Occipital lobe (tissue), 3 donors: ENCODE measurements around the gene SKIC8. TPM values are rescaled to one million over a fixed set of nuclear protein-coding genes. Genes with fewer than 3 reads are reported as not detected.
"Not testable (repeated sequence)": the region's sequence is repeated elsewhere in the genome, so short reads cannot be mapped to it uniquely, and the experiment has no call there.

Experiments used
- DNase-seq: peaks from one replicate; lab custom pipeline; 2025; lab: John Stamatoyannopoulos, UW
- small RNA-seq: library from RNA; depleted of rRNA; stranded (forward); fragments of <200 nt; gene quantifications from one replicate; pipeline ENCODE3, GENCODE V24; 2014
- total RNA-seq: library from RNA; depleted of rRNA; stranded (reverse); fragments of >200 nt; gene quantifications from one replicate; pipeline ENCODE4 v1.2.3, GENCODE V29; 2014

Gene SKIC8
- total RNA-seq, 1 donor from 2014 or later, result 55.4 TPM

DNA sequence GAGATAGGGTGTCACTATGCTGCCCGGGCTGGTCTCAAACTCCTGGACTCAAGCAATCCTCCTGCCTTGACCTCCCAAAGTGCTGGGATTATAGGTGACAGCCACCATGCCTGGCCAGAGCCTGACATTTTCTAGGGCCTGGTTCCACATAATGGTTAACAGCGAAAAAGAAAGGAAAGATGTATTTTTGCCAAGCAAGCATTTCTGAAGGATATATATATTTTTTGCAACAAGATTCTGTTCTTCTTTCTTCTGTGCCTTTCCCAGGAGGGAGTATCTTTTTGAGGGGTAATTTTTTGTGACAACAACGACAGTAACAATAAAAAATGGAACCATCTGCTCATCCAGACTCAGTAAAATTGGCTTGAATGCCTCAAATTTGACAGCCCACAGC, 43.4 kb downstream of the SKIC8 start:
- DNase-seq, result no peak

DNA sequence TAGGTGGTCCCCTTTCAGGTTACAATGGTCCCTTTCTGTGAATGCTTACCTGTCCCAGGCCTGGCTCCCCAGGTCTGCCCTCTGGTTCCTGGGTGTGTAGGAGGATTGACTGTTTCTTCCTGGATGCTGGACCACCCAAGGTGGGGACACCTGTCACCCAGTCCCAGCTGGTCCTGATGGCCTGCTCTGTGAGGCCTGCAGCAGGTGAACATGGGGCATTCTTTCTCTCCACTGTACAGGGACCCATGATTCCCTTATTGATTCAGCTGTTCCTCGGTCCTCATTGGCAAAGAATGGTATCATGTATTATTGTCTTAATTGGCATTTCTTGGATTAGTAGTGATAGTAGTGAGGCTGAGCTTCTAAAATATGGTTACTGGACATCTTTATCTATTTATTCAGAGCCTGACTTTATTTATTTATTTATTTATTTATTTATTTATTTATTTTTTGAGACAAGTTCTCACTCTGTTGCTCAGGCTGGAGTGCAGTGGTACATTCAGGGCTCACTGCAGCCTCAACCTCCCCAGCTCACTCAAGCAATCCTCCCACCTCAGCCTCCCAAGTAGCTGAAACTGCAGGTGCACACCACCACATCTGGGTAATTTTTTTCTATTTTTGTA, 43.9 kb downstream of the SKIC8 start:
- no peak for DNase-seq

DNA sequence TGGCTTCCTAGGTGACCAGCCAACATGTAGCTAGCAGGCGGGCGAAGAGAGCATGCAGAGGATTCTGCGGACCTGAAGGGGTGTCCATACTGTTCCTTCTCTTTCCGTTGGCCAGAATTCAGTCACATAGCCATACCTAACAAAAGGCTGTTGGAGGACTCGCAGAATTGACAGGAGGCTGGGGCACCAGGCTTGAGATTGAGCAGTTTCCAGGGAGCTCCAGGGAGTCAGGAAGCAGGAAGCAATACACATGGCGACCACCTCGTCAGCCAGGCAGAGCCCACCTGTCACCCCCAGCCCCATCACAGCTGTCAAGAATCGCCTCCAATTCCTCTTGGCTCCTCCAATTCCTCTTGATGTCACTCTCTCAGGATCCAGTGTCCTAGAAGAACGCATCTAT, 48.3 kb downstream of the SKIC8 start:
- DNase-seq, result no peak

DNA sequence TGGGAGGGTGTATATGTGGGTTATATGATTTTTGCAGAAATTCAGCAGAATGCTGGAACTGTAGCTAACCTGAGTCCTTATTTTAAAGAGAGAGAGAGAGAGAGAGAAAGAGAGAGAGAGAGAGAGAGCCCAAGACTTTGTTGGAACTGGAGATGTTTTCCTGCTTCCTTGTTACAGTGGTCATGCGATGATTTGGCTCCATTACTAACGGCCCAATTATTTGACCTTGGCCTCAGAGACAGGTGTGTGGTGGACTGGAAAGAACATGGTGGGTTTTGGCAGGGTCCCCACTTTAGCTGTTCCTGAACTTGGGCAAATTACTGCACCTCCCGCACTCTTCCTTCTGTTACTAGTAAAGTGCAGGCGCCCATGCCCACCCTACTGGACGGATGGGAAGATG, 50.3 kb downstream of the SKIC8 start:
- no peak for DNase-seq

DNA sequence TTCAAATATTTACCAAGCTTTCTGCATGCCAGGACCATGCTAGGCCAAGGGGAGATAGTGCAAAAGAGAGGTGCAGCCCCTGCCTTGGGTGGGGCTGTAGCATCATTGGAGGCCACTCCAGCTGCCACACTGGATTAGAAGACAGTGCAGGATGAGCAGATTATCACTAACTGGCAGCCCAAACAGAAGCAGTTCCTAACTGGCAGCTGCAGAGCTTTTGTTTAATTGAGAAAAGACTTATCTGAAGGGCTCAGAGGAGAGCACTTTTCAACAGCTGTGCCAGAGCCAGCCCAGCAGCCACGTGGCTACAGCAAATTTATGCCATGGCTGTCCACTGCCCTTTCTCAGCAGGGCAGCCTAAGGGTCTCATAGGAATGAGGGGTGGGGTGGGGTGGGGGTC, 51.5 kb downstream of the SKIC8 start:
- DNase-seq, result no peak

DNA sequence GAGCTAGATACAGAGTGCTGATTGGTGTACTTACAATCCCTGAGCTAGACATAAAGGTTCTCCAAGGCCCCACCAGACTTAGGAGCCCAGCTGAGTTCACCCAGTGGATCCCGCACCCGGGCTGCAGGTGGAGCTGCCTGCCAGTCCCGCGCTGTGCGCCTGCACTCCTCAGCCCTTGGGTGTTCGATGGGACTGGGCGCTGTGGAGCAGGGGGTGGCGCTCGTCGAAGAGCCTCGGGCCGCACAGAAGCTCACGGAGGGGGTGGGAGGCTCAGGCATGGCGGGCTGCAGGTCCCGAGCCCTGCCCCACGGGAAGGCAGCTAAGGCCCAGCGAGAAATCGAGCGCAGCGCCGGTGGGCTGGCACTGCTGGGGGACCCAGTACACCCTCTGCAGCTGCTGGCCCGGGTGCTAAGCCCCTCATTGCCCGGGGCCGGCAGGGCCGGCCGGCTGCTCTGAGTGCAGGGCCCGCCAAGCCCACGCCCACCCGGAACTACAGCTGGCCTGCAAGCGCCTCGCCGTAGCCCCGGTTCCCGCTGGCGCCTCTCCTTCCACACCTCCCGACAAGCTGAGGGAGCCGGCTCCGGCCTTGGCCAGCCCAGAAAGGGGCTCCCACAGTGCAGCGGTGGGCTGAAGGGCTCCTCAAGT, 53.3 kb downstream of the SKIC8 start:
- DNase-seq, result not testable (repeated sequence)

DNA sequence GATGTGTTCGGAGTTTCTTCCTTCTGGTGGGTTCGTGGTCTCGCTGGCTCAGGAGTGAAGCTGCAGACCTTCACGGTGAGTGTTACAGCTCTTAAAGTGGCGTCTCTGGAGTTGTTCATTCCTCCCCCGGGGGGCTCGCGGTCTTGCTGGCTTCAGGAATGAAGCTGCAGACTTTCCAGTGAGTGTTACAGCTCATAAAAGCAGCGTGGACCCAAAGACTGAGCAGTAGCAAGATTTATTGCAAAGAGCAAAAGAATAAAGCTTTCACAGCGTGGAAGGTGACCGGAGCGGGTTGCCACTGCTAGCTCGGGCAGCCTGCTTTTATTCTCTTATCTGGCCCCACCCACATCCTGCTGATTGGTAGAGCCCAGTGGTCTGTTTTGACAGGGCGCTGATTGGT, 54.0 kb downstream of the SKIC8 start:
- DNase-seq, result not testable (repeated sequence)

DNA sequence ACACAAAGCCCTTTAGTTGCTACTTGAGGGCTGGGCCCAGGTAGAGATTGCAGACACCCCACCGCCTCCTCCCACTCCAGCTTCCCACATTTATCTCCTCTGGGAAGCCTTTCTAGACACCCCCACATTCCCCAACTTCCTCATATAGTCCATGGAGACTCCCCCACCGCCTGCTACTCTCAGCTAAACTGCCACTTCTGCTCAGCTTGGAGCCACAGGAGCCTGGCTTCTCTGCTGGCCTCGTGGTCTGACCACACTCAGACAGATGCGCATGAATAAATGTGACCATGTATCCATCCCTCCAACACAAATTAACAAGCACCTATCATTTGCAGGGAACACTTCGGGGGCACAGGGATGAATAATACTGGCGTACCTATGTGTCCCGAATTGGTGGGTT, 54.5 kb downstream of the SKIC8 start:
- DNase-seq, result no peak

DNA sequence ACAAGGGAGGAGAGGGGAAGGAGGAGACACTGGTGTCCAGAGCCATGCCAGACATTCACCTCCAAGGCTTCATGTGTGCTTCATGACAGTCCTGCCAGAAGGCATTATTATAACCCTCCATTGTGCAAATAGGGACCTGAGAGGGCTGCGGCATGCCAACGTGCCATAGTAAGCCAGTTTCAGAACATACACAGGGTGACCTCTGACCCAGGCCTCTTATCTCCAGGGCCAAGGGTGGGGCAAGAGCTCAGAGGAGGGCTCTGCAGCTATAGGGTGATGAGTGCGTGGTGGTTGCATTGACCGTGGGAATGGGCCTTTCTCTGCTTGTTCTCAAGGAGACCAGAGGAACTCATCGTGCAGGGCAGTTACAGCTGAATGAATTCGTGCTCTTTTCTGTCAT, 55.3 kb downstream of the SKIC8 start:
- DNase-seq, result no peak

DNA sequence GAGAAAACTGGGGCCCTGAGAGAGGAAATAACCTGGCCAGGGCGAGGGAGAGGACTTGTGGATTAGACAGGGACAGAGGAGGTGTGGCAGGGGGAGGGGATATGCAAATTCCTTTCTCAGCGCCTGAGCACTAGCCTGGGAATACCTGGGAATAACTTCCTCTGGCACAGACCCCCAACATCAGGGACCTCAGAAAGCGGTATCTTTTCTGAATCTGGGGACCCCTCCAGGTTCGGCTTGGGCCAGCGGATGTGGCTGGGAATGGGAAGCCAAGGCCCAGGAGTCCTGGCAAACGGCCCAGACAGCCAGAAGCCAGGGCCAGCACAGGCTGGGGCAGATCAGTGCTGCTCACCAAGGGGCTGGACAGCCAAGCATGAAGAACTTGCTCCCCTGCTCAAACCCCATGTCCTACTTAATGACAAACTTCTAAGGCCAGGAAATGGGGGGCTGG, 55.9 kb downstream of the SKIC8 start:
- DNase-seq, result no peak

DNA sequence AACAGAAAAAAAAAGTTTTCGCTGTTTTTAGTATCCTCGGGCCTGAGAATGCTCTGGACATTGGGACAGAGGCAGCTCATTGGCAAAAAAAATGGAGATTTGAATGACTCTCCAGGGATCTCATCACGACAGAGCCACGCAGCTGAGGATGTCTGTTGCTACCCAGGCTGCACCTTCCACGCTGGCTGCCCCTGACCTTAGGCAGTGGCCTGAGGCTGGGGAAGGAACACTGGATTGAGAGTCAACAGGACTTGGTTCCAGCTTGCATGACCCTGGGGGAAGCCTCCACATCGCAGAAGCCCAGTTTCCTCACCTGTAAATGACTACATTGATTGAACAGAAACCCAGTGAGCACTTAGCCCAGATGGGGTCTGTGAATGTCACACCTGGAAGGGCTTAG, 56.4 kb downstream of the SKIC8 start:
- no peak for DNase-seq

DNA sequence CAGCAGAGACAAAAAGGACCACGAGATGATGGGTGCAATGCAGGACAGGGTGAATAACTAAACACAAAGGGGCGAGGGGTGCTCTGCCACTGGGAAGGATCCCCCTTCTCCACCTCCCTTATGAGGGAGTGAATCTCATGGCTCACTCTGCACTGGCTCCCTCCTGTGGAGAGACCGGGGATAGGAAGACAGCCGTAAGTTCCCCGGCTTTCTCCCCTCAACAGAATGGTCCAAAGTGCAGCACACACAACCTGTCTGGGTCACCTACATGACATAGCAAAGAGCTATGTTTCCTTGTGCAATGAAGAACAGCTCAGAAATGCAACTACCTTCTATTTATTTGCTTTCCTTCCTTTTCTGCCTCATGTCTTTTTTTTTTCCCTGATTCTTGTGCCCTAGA, 57.3 kb downstream of the SKIC8 start:
- no peak for DNase-seq

DNA sequence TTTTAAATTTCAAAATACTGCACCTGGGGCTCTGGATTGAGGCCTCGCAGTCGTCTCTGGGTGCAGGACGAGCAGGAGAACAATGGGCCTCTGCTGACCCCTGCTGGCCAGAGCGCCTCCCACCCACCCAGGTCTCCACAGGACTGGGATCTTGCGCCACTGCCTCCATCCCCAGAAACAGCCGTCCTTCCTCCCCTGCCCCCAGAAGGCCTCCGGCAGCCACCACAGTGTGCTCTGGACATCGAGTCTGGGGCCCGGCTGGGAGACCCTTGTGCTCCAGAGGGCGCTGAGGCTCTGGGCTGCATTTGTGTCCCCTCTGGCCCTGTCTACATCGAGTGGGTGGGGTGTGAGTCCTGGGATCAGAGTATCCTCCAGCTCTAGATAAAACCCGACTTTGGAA, 58.4 kb downstream of the SKIC8 start:
- DNase-seq, result peak; percentile 56

DNA sequence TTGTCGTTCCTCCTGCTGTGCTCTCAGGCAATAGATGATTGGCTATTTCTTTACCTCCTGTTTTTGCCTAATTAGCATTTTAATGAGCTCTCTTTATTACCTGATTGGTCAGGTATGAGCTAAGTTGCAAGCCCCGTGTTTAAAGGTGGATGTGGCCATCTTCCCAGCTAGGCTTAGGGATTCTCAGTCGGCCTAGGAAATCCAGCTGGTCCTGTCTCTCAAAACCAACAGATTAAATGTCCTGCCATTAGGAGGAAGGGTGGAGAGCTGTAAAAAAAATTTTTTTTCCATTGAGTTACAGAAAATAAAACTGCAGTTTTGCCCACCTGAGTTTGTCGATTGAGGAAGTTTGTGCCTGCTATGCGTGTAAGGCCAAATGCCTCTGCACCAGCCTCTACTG, 59.6 kb downstream of the SKIC8 start:
- no peak for DNase-seq

DNA sequence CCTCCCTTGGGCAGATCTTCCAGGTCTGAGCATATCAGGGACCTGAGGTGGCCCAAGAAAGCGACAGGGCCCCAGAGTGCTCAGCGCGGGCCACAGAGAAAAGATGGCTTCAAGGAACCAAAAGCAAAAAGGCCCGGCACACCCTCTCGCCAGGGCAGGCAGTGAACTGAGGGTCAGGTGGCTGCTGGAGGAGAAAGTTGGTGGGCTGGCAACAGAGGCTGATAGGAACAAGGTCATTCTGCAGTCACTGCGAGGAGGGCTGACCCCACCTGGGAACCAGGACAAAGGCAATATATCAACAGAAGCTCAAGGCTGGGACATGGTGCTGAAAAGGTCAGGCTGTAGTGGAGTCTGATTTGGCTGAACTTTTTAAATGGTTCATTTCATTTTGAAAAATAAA, 62.3 kb downstream of the SKIC8 start:
- DNase-seq, result no peak

DNA sequence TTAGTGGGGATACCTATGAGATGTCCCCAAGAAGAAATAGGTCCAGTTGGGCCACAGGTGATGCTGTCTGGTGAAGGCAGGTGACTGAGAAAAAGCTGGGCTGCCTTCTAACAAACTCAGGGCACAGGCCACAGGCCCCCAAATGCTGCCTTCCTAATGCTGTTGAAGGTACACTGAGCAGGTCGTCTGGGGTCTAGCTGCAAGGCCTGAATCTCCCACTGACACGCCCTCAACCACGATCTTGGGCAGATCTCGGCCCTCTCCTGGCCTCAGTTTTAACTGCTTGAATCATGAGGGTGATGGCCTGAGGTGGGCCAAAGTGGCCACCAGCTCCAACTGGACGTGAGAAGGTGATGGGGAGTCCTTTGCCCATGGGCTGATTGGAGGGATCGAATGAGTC, 62.9 kb downstream of the SKIC8 start:
- DNase-seq, result no peak

DNA sequence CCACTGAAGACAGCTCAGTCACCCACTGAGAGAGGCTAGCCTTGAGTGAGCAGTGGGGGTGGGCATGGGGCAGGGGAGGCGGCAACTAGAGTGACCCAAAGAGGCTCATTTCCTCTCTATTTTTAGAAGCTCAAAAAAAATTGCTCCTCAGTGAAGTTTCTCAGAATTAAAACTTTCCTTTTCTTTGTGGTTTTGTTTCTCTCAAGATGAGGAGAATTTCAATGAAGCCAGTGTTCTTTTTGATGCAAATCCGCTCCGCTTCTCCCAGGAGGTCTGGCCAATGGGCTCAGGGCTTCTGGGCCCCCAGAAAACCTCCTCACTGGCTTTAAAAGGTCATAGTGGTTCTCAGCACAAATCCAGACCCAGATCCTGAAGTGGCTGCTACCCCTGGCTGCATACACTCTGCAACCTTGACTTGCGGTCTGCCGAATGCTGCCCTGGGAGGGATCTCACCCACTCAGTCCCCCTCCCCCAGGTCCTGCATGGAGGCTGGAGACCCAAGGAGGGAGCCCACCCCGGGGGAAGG, 64.8 kb downstream of the SKIC8 start, which contains the start of gene ACSBG1:
ACSBG1 (minus strand) TSS at position 51 of the 526 bp plus-strand sequence. CDS start 64 bp downstream, outside the sequence.
- no peak for DNase-seq

DNA sequence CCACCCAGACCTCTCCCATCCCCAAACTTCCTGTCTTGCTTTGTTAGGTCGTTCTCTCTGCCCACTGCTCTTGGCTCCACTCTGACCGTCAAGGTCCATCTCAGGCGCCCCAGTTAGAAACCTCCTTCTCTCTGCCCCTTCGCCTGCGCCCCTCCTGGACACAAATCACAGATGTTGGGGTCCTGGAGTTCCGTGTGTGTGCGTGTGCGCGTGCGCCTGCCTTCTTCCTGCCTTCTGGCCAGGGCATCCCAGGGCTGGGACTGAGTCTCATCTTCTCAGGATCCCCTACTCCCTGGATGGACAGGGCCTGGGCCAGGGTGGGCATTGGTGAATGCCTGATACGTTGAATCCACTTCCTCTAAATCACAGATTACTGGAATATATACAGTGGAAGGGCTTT, 65.9 kb downstream of the SKIC8 start:
- no peak for DNase-seq

Small RNA genes lying within 50 kb of the gene (small RNA-seq; reads per million reads assigned to genes)
- gene AC090607.5, result not detected

Other genes starting within 250 kb of the SKIC8 start
- 12.3 TPM for gene TBC1D2B, start 221.9 kb downstream of the SKIC8 start, total RNA-seq
- not detected for gene SH2D7, start 207.0 kb downstream of the SKIC8 start, total RNA-seq
- gene CIB2, start 168.2 kb downstream of the SKIC8 start, total RNA-seq, result 18.4 TPM
- gene IDH3A, start 150.2 kb downstream of the SKIC8 start, total RNA-seq, result 41.6 TPM
- 5.0 TPM for gene ACSBG1, start 65.0 kb downstream of the SKIC8 start, total RNA-seq
- 30.4 TPM for gene DNAJA4, start 35.0 kb downstream of the SKIC8 start, total RNA-seq
- gene CRABP1, start 40.7 kb upstream of the SKIC8 start, total RNA-seq, result 10.5 TPM
- gene IREB2, start 138.6 kb upstream of the SKIC8 start, total RNA-seq, result 76.9 TPM
- 1.2 TPM for gene HYKK, start 208.0 kb upstream of the SKIC8 start, total RNA-seq
- gene PSMA4, start 240.8 kb upstream of the SKIC8 start, total RNA-seq, result 121 TPM